Skeletal muscle satellite cell (primary cell): Measurements from ENCODE around the gene B3GALT2.

ENCODE experiments used
- H3K27me3 ChIP-seq: 2 replicates; pipeline ENCODE4 v1.7.0; 2013; ENCODE audit warnings: low read length; ENCODE audit not compliant: control insufficient read depth, insufficient read depth
- H3K36me3 ChIP-seq: 2 replicates; pipeline ENCODE4 v1.7.0; 2013; ENCODE audit warnings: mild to moderate bottlenecking, control low read depth, low read length; ENCODE audit not compliant: insufficient read depth
- H3K4me1 ChIP-seq: 2 replicates; pipeline ENCODE4 v1.7.0; 2013; ENCODE audit warnings: low read length; ENCODE audit not compliant: control insufficient read depth, insufficient read depth
- H3K4me2 ChIP-seq: 2 replicates; pipeline ENCODE4 v1.7.0; 2013; ENCODE audit warnings: mild to moderate bottlenecking, low read length
- H3K4me3 ChIP-seq: 2 replicates; pipeline ENCODE4 v1.7.0; 2013; ENCODE audit warnings: low read length
- H3K9ac ChIP-seq: 2 replicates; pipeline ENCODE4 v1.7.0; 2013; ENCODE audit warnings: mild to moderate bottlenecking, low read depth, low read length, moderate library complexity
- H3K9me3 ChIP-seq: replicated peaks from 2 replicates; pipeline ENCODE4 v1.7.0; 2013; ENCODE audit warnings: mild to moderate bottlenecking, control low read depth, low read length
- small RNA-seq: library from RNA; depleted of rRNA; stranded (forward); fragments of <200 nt; gene quantifications from one replicate; pipeline ENCODE3, GENCODE V24; 2012

Gene B3GALT2

DNA sequence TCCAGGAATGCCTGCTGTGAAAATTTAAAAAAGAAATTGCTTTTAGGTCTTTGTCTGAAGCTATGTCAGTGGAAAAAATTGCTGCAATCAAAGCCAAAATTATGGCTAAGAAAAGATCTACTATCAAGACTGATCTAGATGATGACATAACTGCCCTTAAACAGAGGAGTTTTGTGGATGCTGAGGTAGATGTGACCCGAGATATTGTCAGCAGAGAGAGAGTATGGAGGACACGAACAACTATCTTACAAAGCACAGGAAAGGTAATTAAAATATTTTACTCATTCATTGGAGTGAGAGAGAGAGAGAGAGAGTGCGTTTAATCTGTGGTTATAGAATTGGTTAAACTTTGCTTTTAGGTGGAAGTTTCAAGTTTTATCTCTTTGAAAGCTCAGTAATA, 44.6 kb downstream of the B3GALT2 start:
- Histone ChIP-seq H3K4me1 (no peaks in the 10 kb centered on the region), H3K4me3 (no peak overlapping the region), H3K36me3 (peaks cover 50% of the 10 kb centered on the region), H3K4me2 (no peak overlapping the region), H3K27me3 (no peaks in the 10 kb centered on the region), H3K9me3 (no peaks in the 10 kb centered on the region), H3K9ac (no peak overlapping the region)

DNA sequence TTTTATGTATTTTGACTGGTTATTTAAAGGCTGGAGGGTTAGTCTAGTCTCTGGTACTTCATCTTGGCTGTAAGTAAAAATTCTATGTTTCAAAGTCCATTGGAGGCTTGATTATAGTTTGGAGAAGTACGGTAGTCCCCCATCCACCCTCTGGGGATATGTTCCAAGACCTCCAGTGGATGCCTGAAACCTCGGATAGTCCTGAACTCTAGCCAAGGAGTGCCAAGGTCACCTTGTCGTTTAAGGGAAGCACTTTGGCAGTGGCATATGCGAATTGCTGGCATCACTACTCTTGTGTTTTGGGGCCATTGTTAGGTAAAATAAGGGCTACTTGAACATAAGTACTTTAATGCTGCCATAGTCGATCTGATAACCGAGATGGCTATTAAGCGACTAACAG, 46.2 kb downstream of the B3GALT2 start:
- H3K4me3 ChIP-seq: no peak overlapping the region
- no peaks in the 10 kb centered on the region for H3K4me1 ChIP-seq
- H3K27me3 ChIP-seq: no peaks in the 10 kb centered on the region
- peaks cover 61% of the 10 kb centered on the region for H3K36me3 ChIP-seq
- no peak overlapping the region for H3K9ac ChIP-seq
- no peak overlapping the region for H3K4me2 ChIP-seq
- no peaks in the 10 kb centered on the region for H3K9me3 ChIP-seq

DNA sequence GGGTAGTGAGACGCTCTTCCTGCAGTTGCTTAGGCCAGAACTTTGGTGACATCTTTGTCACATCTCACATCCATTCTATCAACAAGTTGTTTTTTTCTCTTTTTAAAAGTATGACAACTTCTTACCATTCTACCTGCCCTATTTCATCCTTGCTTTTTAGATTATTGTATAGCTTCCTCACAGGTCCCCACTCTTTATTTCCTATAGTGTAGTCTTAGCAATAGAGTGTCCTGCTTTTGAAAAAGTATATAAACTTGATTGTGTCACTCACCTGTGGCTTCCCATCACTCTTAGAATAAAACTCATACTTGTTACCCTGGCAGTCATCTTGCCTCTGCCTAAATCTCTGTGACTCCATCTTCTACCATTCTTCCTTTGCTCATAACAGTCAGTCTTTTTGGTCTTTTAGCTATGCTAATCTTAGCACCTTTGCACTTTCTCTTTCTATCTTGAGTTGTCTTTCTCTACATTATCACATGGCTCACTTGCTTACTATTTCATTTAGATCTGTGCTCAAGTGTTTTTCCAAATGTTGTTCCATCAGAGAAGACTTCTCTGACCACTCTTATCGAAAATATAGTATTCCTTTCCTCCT, 55.0 kb downstream of the B3GALT2 start:
- no peak overlapping the region for H3K4me3 ChIP-seq
- H3K36me3 ChIP-seq: peaks cover 53% of the 10 kb centered on the region
- no peaks in the 10 kb centered on the region for H3K4me1 ChIP-seq
- H3K4me2 ChIP-seq: no peak overlapping the region
- no peak overlapping the region for H3K9ac ChIP-seq
- no peaks in the 10 kb centered on the region for H3K27me3 ChIP-seq
- no peaks in the 10 kb centered on the region for H3K9me3 ChIP-seq

Small RNAs within 50 kb of the gene (small RNA-seq; reads per million reads assigned to genes)
- 0.21 reads per million for gene MIR1278
